WTC11 (cell line): ENCODE data around the gene SDK2. TPM values are rescaled to one million over a fixed set of nuclear protein-coding genes. Genes with fewer than 3 reads are reported as not detected.

Source experiments
- ATAC-seq: fragments of 200-7000 bp; cut with Tn5 transposase; 2 replicates; pipeline ENCODE4 v1.10.0; 2021; ENCODE audit warnings: mild to moderate bottlenecking, moderate library complexity
- CTCF ChIA-PET: fragments of 300-600 bp; sonication (Branson Sonifier 250); formaldehyde crosslinking; loops from one replicate; lab custom pipeline; 2021; ENCODE audit warnings: antibody characterized with exemption; lab: Charles Lee
- POLR2A ChIA-PET: fragments of 350-600 bp; sonication (Branson Sonifier 250); formaldehyde crosslinking; loops from one replicate; lab custom pipeline; 2021; ENCODE audit warnings: antibody characterized with exemption; lab: Charles Lee
- DNase-seq: peaks from one replicate; pipeline ENCODE4 v3.0.0; 2021; ENCODE audit warnings: low spot score
- H3K27ac Mint-ChIP-seq: 2 replicates; pipeline ENCODE4 v1.8.0; 2021; ENCODE audit warnings: mixed read lengths
- H3K27me3 Mint-ChIP-seq: 2 replicates; pipeline ENCODE4 v1.8.0; 2021; ENCODE audit warnings: low read depth, mild to moderate bottlenecking, moderate library complexity, mixed read lengths
- H3K36me3 Mint-ChIP-seq: 2 replicates; pipeline ENCODE4 v1.8.0; 2021; ENCODE audit warnings: mixed read lengths
- H3K4me1 Mint-ChIP-seq: 2 replicates; pipeline ENCODE4 v1.8.0; 2022; ENCODE audit warnings: mixed read lengths
- H3K4me3 Mint-ChIP-seq: 2 replicates; pipeline ENCODE4 v1.8.0; 2021; ENCODE audit warnings: mild to moderate bottlenecking, moderate library complexity, mixed read lengths
- H3K9me3 Mint-ChIP-seq: 2 replicates; pipeline ENCODE4 v1.8.0; 2021; ENCODE audit warnings: mixed read lengths
- ATF1 ChIP-seq: sonication (generic); formaldehyde crosslinking; IDR thresholded peaks from 2 replicates; pipeline ENCODE4 v1.8.1; 2023; ENCODE audit warnings: mild to moderate bottlenecking, moderate library complexity, missing genetic modification reagents
- CBFB ChIP-seq: sonication (generic); formaldehyde crosslinking; IDR thresholded peaks from 2 replicates; pipeline ENCODE4 v1.8.1; 2022; ENCODE audit warnings: mild to moderate bottlenecking, low read depth, missing genetic modification reagents
- CREB1 ChIP-seq: sonication (generic); formaldehyde crosslinking; IDR thresholded peaks from 2 replicates; pipeline ENCODE4 v1.8.0; 2023; ENCODE audit warnings: mild to moderate bottlenecking, missing genetic modification reagents
- CREM ChIP-seq: sonication (generic); formaldehyde crosslinking; IDR thresholded peaks from 2 replicates; pipeline ENCODE4 v1.8.1; 2022; ENCODE audit warnings: mild to moderate bottlenecking, missing genetic modification reagents, moderate library complexity
- GABPB1 ChIP-seq: sonication (generic); formaldehyde crosslinking; IDR thresholded peaks from 2 replicates; pipeline ENCODE4 v1.8.1; 2023; ENCODE audit warnings: mild to moderate bottlenecking, missing genetic modification reagents
- GRHL2 ChIP-seq: fragments of 250-450 bp; sonication (Bioruptor Pico); IDR thresholded peaks from 2 replicates; pipeline ENCODE4 v1.8.0; 2022; ENCODE audit warnings: mild to moderate bottlenecking, moderate library complexity; ENCODE audit not compliant: insufficient replicate concordance, severe bottlenecking
- JUN ChIP-seq: sonication (generic); formaldehyde crosslinking; IDR thresholded peaks from 2 replicates; pipeline ENCODE4 v1.8.0; 2023; ENCODE audit warnings: mild to moderate bottlenecking, missing genetic modification reagents
- MXD4 ChIP-seq: fragments of 250-450 bp; sonication (Bioruptor Pico); IDR thresholded peaks from 2 replicates; pipeline ENCODE4 v1.8.0; 2021; ENCODE audit warnings: mild to moderate bottlenecking, moderate library complexity, borderline replicate concordance
- MYBL2 ChIP-seq: sonication (generic); formaldehyde crosslinking; IDR thresholded peaks from 2 replicates; pipeline ENCODE4 v1.8.1; 2023; ENCODE audit warnings: mild to moderate bottlenecking, moderate library complexity, missing genetic modification reagents
- NFE2L1 ChIP-seq: sonication (generic); formaldehyde crosslinking; IDR thresholded peaks from 2 replicates; pipeline ENCODE4 v1.8.1; 2023; ENCODE audit warnings: missing genetic modification reagents
- NR1H2 ChIP-seq: sonication (generic); formaldehyde crosslinking; IDR thresholded peaks from 2 replicates; pipeline ENCODE4 v1.9.0; 2021; ENCODE audit warnings: mild to moderate bottlenecking, moderate library complexity, missing genetic modification reagents
- NR3C1 ChIP-seq: sonication (generic); formaldehyde crosslinking; conservative IDR thresholded peaks from 2 replicates; pipeline ENCODE4 v1.8.1; 2023; ENCODE audit warnings: low read depth, mild to moderate bottlenecking, missing genetic modification reagents
- PRRX2 ChIP-seq: fragments of 250-450 bp; sonication (Bioruptor Pico); IDR thresholded peaks from 2 replicates; pipeline ENCODE4 v1.8.0; 2021; ENCODE audit warnings: mild to moderate bottlenecking
- SMAD4 ChIP-seq: sonication (generic); formaldehyde crosslinking; IDR thresholded peaks from 2 replicates; pipeline ENCODE4 v1.8.0; 2022; ENCODE audit warnings: mild to moderate bottlenecking, missing genetic modification reagents
- ZNF263 ChIP-seq: sonication (generic); formaldehyde crosslinking; IDR thresholded peaks from 2 replicates; pipeline ENCODE4 v1.8.1; 2022; ENCODE audit warnings: low read depth, mild to moderate bottlenecking, moderate library complexity, missing genetic modification reagents
- ZNF317 ChIP-seq: sonication (generic); formaldehyde crosslinking; IDR thresholded peaks from 2 replicates; pipeline ENCODE4 v1.8.1; 2023; ENCODE audit warnings: low read depth, mild to moderate bottlenecking, moderate library complexity, missing genetic modification reagents, borderline replicate concordance
- ZNF423 ChIP-seq: fragments of 250-450 bp; sonication (Bioruptor Pico); IDR thresholded peaks from 2 replicates; pipeline ENCODE4 v2.1.2; 2022; ENCODE audit warnings: mild to moderate bottlenecking, moderate library complexity
- total RNA-seq: library from RNA; stranded (reverse); gene quantifications from 3 replicates; pipeline ENCODE4 v1.2.3, GENCODE V29; 2021
- TF ChIP-seq, protein P1 (sequence below): fragments of 250-450 bp; sonication (Bioruptor Pico); IDR thresholded peaks from 2 replicates; pipeline ENCODE4 v1.9.0; 2021; ENCODE audit warnings: moderate library complexity, mild to moderate bottlenecking, inconsistent platforms, borderline replicate concordance
- TF ChIP-seq, protein P2 (sequence below): sonication (generic); formaldehyde crosslinking; IDR thresholded peaks from 2 replicates; pipeline ENCODE4 v1.8.1; 2022; ENCODE audit warnings: mild to moderate bottlenecking, moderate library complexity, missing genetic modification reagents
- TF ChIP-seq, protein P3 (sequence below): sonication (generic); formaldehyde crosslinking; IDR thresholded peaks from 2 replicates; pipeline ENCODE4 v1.8.0; 2022; ENCODE audit warnings: mild to moderate bottlenecking, missing genetic modification reagents
- TF ChIP-seq, protein P4 (sequence below): fragments of 250-450 bp; sonication (Bioruptor Pico); IDR thresholded peaks from 2 replicates; pipeline ENCODE4 v1.9.0; 2021; ENCODE audit warnings: mild to moderate bottlenecking, borderline replicate concordance
- TF ChIP-seq, protein P5 (sequence below): fragments of 250-450 bp; sonication (Bioruptor Pico); IDR thresholded peaks from 2 replicates; pipeline ENCODE4 v1.9.0; 2021; ENCODE audit warnings: mild to moderate bottlenecking
- TF ChIP-seq, protein P6 (sequence below): sonication (generic); formaldehyde crosslinking; IDR thresholded peaks from 2 replicates; pipeline ENCODE4 v1.8.1; 2022; ENCODE audit warnings: mild to moderate bottlenecking, missing genetic modification reagents, moderate library complexity, borderline replicate concordance
- TF ChIP-seq, protein P7 (sequence below): fragments of 250-450 bp; sonication (Bioruptor Pico); conservative IDR thresholded peaks from 2 replicates; pipeline ENCODE4 v1.9.0; 2021; ENCODE audit warnings: mild to moderate bottlenecking

The SDK2 gene
- total RNA-seq, 1 experiment from 2014 or later = 14.8 TPM

DNA sequence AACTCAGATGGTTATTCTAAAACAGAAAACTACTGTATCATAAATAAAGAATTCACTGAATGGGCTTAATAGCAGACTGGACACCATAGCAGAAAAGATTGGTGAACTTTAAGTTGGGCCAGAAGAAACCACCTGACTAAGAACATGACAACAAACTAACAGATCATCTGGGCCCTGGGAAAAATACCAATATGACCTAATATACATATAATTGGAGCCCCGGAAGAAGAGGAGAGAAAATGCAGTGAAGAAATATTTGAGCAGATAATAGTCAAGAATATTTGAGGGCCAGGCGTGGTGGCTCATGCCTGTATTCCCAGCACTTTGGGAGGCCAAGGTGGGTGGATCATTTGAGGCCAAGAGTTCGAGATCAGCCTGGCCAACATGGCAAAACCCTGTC lies 25.5 kb upstream of the SDK2 start:
- TF ChIP-seq, protein P1, sequence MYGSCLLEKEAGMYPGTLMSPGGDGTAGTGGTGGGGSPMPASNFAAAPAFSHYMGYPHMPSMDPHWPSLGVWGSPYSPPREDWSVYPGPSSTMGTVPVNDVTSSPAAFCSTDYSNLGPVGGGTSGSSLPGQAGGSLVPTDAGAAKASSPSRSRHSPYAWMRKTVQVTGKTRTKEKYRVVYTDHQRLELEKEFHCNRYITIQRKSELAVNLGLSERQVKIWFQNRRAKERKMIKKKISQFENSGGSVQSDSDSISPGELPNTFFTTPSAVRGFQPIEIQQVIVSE (CRISPR knock-in tag) = no peak
- TF ChIP-seq CREM (CRISPR knock-in tag) = no peak
- TF ChIP-seq CBFB = no peak
- no peak for TF ChIP-seq ZNF263
- TF ChIP-seq, protein P2, sequence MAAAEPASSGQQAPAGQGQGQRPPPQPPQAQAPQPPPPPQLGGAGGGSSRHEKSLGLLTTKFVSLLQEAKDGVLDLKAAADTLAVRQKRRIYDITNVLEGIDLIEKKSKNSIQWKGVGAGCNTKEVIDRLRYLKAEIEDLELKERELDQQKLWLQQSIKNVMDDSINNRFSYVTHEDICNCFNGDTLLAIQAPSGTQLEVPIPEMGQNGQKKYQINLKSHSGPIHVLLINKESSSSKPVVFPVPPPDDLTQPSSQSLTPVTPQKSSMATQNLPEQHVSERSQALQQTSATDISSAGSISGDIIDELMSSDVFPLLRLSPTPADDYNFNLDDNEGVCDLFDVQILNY = no peak
- TF ChIP-seq ZNF423 (CRISPR knock-in tag) = no peak
- TF ChIP-seq, protein P3, sequence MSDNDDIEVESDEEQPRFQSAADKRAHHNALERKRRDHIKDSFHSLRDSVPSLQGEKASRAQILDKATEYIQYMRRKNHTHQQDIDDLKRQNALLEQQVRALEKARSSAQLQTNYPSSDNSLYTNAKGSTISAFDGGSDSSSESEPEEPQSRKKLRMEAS (CRISPR knock-in tag) = no peak
- no peak for TF ChIP-seq SMAD4 (CRISPR knock-in tag)
- TF ChIP-seq NFE2L1 (CRISPR knock-in tag) = no peak
- TF ChIP-seq, protein P4, sequence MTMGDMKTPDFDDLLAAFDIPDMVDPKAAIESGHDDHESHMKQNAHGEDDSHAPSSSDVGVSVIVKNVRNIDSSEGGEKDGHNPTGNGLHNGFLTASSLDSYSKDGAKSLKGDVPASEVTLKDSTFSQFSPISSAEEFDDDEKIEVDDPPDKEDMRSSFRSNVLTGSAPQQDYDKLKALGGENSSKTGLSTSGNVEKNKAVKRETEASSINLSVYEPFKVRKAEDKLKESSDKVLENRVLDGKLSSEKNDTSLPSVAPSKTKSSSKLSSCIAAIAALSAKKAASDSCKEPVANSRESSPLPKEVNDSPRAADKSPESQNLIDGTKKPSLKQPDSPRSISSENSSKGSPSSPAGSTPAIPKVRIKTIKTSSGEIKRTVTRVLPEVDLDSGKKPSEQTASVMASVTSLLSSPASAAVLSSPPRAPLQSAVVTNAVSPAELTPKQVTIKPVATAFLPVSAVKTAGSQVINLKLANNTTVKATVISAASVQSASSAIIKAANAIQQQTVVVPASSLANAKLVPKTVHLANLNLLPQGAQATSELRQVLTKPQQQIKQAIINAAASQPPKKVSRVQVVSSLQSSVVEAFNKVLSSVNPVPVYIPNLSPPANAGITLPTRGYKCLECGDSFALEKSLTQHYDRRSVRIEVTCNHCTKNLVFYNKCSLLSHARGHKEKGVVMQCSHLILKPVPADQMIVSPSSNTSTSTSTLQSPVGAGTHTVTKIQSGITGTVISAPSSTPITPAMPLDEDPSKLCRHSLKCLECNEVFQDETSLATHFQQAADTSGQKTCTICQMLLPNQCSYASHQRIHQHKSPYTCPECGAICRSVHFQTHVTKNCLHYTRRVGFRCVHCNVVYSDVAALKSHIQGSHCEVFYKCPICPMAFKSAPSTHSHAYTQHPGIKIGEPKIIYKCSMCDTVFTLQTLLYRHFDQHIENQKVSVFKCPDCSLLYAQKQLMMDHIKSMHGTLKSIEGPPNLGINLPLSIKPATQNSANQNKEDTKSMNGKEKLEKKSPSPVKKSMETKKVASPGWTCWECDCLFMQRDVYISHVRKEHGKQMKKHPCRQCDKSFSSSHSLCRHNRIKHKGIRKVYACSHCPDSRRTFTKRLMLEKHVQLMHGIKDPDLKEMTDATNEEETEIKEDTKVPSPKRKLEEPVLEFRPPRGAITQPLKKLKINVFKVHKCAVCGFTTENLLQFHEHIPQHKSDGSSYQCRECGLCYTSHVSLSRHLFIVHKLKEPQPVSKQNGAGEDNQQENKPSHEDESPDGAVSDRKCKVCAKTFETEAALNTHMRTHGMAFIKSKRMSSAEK (CRISPR knock-in tag) = no peak
- no peak for TF ChIP-seq NR1H2 (CRISPR knock-in tag)
- TF ChIP-seq JUN (CRISPR knock-in tag) = no peak
- TF ChIP-seq MXD4 (CRISPR knock-in tag) = no peak
- no peak for TF ChIP-seq CREB1
- DNase-seq (no peak), ATAC-seq (no peak)
- H3K27me3 Mint-ChIP-seq = no peaks in the 10 kb centered on the region; the same call in 1 of the 2 replicates
- H3K36me3 Mint-ChIP-seq = no peaks in the 10 kb centered on the region
- no peak overlapping the region for H3K4me3 Mint-ChIP-seq
- no peak overlapping the region for H3K27ac Mint-ChIP-seq
- peaks cover 9% of the 10 kb centered on the region for H3K4me1 Mint-ChIP-seq
- H3K9me3 Mint-ChIP-seq = peaks cover 11% of the 10 kb centered on the region
- POLR2A ChIA-PET = no interaction called here
- CTCF ChIA-PET = no interaction called here

DNA sequence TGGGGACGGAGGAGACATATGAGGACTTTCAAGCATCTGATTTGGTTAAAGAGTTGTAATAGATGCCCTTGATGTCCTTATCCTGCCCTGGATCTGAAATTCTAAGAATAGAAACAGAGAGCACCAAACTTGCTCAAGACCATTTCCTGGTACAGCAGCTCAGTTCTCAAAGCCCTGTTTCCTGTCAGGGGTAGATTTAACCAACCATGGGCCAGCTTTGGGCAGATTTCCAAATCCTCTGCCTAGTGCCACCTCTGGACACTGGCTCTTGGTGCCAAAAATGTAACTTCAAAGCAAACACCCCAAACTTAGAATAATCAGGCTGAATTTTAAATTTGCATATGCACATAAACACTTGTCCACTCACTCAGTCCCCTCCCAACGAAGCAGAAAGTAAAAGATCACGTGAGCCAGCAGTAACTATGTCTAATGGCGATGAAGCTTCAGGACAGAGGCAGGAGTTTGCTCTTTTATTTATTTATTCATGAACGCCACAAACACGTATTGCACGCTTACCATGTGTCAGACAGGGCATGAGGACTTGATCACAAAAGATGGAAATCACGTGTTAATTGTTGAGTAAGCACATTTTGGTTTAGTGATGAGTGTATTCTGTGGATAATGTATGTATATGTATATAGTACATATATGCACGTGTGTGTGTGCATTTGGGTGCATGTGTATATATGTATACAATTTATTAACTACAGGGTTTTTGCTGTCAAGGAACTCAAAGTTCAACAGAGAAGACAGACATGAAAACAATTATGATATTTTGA lies 23.1 kb upstream of the SDK2 start:
- peaks cover 17% of the 10 kb centered on the region for H3K4me1 Mint-ChIP-seq
- H3K36me3 Mint-ChIP-seq = no peaks in the 10 kb centered on the region
- ChIA-PET POLR2A (no interaction called here), CTCF (no interaction called here)
- no peaks in the 10 kb centered on the region; the same call in 1 of the 2 replicates for H3K27me3 Mint-ChIP-seq
- no peak overlapping the region for H3K27ac Mint-ChIP-seq
- no peak for ATAC-seq
- peaks cover 11% of the 10 kb centered on the region for H3K9me3 Mint-ChIP-seq
- DNase-seq = no peak
- no peak overlapping the region for H3K4me3 Mint-ChIP-seq
- TF ChIP-seq ZNF317 (CRISPR knock-in tag) (no peak), ZNF423 (CRISPR knock-in tag) (no peak), NFE2L1 (CRISPR knock-in tag) (no peak), ATF1 (no peak), NR3C1 (CRISPR knock-in tag) (no peak), JUN (CRISPR knock-in tag) (no peak), GRHL2 (CRISPR knock-in tag) (no peak), MYBL2 (CRISPR knock-in tag) (no peak), PRRX2 (CRISPR knock-in tag) (no peak), ZNF263 (no peak), GABPB1 (CRISPR knock-in tag) (no peak)
- TF ChIP-seq, protein P5, sequence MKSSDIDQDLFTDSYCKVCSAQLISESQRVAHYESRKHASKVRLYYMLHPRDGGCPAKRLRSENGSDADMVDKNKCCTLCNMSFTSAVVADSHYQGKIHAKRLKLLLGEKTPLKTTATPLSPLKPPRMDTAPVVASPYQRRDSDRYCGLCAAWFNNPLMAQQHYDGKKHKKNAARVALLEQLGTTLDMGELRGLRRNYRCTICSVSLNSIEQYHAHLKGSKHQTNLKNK (CRISPR knock-in tag) = no peak
- TF ChIP-seq, protein P1 (CRISPR knock-in tag) = no peak
- TF ChIP-seq, protein P6, sequence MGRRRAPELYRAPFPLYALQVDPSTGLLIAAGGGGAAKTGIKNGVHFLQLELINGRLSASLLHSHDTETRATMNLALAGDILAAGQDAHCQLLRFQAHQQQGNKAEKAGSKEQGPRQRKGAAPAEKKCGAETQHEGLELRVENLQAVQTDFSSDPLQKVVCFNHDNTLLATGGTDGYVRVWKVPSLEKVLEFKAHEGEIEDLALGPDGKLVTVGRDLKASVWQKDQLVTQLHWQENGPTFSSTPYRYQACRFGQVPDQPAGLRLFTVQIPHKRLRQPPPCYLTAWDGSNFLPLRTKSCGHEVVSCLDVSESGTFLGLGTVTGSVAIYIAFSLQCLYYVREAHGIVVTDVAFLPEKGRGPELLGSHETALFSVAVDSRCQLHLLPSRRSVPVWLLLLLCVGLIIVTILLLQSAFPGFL (CRISPR knock-in tag) = no peak
- TF ChIP-seq, protein P7, sequence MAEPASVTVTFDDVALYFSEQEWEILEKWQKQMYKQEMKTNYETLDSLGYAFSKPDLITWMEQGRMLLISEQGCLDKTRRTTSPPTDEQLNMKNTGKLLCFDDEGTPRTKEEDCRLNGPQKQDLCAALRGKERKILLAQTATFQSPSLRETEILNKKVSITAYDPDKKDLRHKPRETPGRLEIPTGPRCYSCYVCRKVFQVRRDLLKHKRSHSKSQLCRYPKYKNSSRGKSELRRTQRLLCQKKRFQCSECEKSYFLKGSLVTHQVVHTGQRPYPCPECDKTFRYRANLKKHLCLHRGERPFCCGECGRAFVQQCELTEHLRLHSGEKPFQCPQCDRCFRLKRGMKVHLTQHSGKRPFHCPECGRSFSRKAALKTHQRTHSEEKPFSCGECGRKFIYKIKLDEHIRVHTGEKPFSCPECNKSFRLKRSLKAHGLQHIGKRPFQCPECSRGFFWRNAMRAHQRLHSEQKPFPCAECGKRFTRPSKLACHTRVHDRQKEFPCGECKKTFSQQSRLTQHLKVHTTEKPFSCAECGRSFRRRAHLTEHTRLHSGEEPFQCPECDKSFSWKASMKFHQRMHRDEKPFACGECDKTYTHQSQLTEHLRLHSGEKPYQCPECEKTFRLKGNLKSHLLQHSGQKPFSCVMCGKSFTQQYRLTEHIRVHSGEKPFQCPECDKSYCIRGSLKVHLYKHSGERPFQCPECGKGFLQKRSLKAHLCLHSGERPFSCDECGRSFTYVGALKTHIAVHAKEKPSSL (CRISPR knock-in tag) = no peak
